ENCODE measurements around the gene ATG9B.

- TF ChIP-seq POLR2AphosphoS5 (IDR thresholded peaks at IDR 0.05) (no peak), CTCF (IDR thresholded peaks at IDR 0.05) (no peak), POLR2A (IDR thresholded peaks at IDR 0.05) (no peak), EP300 (IDR thresholded peaks at IDR 0.05) (no peak)
Measured at GRCh38 chr7:151066273-151066974, 42.1 kb upstream of the ATG9B start.

Data from suprapubic skin (tissue), 4 donors.